Brain microvascular endothelial cell (primary cell): Measurements from ENCODE around the gene TRAPPC8.

ENCODE experiments used
- DNase-seq: peaks from one replicate; pipeline ENCODE4 v3.0.0-alpha.2; 2020
- H3K27ac ChIP-seq: fragments of 250-450 bp; sonication (Bioruptor Pico); 2 replicates; pipeline ENCODE4 v1.5.1; 2020; ENCODE audit warnings: mild to moderate bottlenecking, moderate library complexity
- H3K27me3 ChIP-seq: fragments of 250-450 bp; sonication (Bioruptor Pico); replicated peaks from 2 replicates; pipeline ENCODE4 v1.5.1; 2020; ENCODE audit warnings: mild to moderate bottlenecking
- H3K36me3 ChIP-seq: fragments of 250-450 bp; sonication (Bioruptor Pico); replicated peaks from 2 replicates; pipeline ENCODE4 v1.5.1; 2020; ENCODE audit warnings: mild to moderate bottlenecking
- H3K4me3 ChIP-seq: 2 replicates; pipeline ENCODE4 v1.5.1; 2011; ENCODE audit warnings: low read depth, mild to moderate bottlenecking, control low read depth, low read length, moderate library complexity
- CTCF ChIP-seq: IDR thresholded peaks from 2 replicates; pipeline ENCODE4 v1.5.1; 2011; ENCODE audit warnings: low read depth, mild to moderate bottlenecking, moderate library complexity, low read length, control low read depth, inconsistent platforms; ENCODE audit errors: missing control alignments
- in situ Hi-C: cut with HindIII; loops from 2 replicates; pipeline ENCODE4 v1.10.0; 2017; ENCODE audit warnings: low sequenced_read_pairs, low pct_ligation_motif_present

Gene TRAPPC8

GRCh38 chr18:31979714-31980113 is 36.8 kb upstream of the TRAPPC8 start:
- no peak for DNase-seq
- no peak for TF ChIP-seq CTCF
- in situ Hi-C loops = no loop called here
- H3K27ac ChIP-seq = no peak overlapping the region
- H3K4me3 ChIP-seq = no peak overlapping the region
- H3K27me3 ChIP-seq = no peaks in the 10 kb centered on the region
- H3K36me3 ChIP-seq = no peaks in the 10 kb centered on the region

- no peak for TF ChIP-seq CTCF
- no peaks in the 10 kb centered on the region for H3K36me3 ChIP-seq
- H3K4me3 ChIP-seq = no peak overlapping the region
- no peaks in the 10 kb centered on the region for H3K27me3 ChIP-seq
- no peak for DNase-seq
- in situ Hi-C loops = no loop called here
- no peak overlapping the region for H3K27ac ChIP-seq
Measured at GRCh38 chr18:31978616-31979015, 35.7 kb upstream of the TRAPPC8 start.

- no peak overlapping the region for H3K27ac ChIP-seq
- peak; percentile 73 for TF ChIP-seq CTCF
- in situ Hi-C loops = no loop called here
- H3K27me3 ChIP-seq = no peaks in the 10 kb centered on the region
- DNase-seq = peak; percentile 23
- H3K36me3 ChIP-seq = no peaks in the 10 kb centered on the region
- H3K4me3 ChIP-seq = no peak overlapping the region
Measured at GRCh38 chr18:31977270-31977872, 34.4 kb upstream of the TRAPPC8 start.

GRCh38 chr18:31976242-31976641 is 33.3 kb upstream of the TRAPPC8 start:
- DNase-seq = no peak
- no peaks in the 10 kb centered on the region for H3K27me3 ChIP-seq
- no peak for TF ChIP-seq CTCF
- no peak overlapping the region for H3K27ac ChIP-seq
- in situ Hi-C loops = no loop called here
- H3K4me3 ChIP-seq = no peak overlapping the region
- no peaks in the 10 kb centered on the region for H3K36me3 ChIP-seq

- H3K4me3 ChIP-seq = no peak overlapping the region
- no peak for DNase-seq
- no peaks in the 10 kb centered on the region for H3K27me3 ChIP-seq
- in situ Hi-C loops = no loop called here
- no peaks in the 10 kb centered on the region for H3K36me3 ChIP-seq
- no peak overlapping the region for H3K27ac ChIP-seq
- no peak for TF ChIP-seq CTCF
Measured at GRCh38 chr18:31973929-31974546, 31.1 kb upstream of the TRAPPC8 start.

GRCh38 chr18:31970617-31971016 is 27.7 kb upstream of the TRAPPC8 start:
- Histone ChIP-seq H3K27me3 (no peaks in the 10 kb centered on the region), H3K4me3 (no peak overlapping the region), H3K36me3 (no peaks in the 10 kb centered on the region), H3K27ac (no peak overlapping the region)
- in situ Hi-C loops = no loop called here
- DNase-seq = no peak
- no peak for TF ChIP-seq CTCF
